ENCODE data around the gene TUBB3.
"Not testable (repeated sequence)": the region's sequence is repeated elsewhere in the genome, so short reads cannot be mapped to it uniquely, and the experiment has no call there.

The TUBB3 gene

GRCh38 chr16:89902980-89903379, 20.2 kb upstream of the TUBB3 start:
- DNase-seq, result no peak

DNA sequence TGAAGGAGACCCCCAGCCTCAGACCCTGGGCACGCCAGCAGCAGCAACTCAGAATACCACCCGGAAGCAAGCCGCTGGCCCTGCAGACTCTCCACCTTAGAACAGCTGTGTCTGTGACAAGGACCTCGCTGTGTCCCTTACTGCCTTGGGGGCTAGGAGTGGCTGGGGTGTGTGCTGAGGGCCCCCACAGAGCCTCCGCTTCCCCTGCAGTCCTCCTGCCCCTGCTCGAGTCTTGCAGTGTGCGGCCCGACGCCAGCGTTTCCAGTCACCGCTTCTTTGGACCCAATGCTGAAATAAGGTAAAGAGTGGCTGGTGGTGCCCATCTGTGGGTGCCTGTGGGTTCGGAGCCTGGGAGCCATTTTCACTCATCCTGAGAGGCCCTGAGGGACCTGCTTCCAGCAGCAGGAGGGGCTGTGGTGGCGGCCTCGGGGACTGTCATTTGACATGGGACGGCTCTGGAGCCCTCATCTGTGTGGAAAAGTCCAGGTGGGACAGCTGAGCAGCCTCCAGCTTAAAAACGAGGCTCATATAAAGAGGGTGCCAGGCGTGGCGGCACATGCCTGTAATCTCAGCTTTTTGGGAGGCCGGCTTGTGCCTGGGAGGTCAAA, 19.1 kb upstream of the TUBB3 start:
- DNase-seq, result no peak

- no peak for DNase-seq
Measured at GRCh38 chr16:89904606-89905510, 18.3 kb upstream of the TUBB3 start.

GRCh38 chr16:89905511-89906139, 17.5 kb upstream of the TUBB3 start:
- DNase-seq, result no peak

DNA sequence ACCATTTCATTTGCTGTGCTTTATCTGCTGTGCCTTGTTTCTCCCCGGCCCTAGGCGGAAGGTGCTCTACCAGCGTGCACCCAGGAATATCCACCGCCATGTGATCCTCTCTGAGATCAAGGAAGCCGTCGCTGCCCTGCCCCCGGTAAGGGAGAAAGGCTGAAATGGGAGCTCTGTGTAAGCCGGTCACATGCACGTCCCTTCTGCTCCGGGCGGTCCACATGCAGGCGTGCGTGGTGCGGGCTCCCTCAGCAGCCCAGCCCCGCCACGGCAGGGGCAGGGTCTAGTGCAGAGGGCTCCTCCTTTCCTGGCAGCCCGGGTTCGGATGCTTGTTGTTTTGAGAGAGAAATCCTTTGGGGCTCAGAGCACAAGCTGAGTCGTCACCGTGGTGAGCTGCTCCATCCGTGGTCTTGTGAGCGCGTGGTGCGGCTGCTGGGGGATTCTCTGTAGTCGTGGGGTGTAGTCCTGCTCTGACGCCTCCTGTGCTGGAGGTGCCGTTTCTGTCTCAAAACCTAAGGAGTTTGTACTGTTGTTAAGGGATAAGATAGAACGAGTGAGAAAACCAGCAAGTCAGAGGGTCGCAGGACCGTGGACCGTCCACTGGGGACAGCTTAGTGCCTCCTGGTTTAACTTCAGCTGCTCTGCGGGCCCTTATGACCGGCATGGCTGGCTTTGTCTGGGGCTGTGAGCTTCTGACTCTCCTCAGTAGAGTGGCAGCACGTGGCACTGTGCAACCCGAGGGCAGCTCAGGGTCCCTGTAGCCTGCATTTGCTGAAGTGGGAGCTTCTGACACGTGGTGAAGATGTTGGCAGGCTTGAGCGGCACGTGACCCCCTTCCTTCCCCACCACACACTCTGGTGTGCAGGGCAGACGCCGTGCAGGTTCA, 16.8 kb upstream of the TUBB3 start:
- no peak for DNase-seq

GRCh38 chr16:89907055-89907814, 15.9 kb upstream of the TUBB3 start:
- DNase-seq, result no peak

DNA sequence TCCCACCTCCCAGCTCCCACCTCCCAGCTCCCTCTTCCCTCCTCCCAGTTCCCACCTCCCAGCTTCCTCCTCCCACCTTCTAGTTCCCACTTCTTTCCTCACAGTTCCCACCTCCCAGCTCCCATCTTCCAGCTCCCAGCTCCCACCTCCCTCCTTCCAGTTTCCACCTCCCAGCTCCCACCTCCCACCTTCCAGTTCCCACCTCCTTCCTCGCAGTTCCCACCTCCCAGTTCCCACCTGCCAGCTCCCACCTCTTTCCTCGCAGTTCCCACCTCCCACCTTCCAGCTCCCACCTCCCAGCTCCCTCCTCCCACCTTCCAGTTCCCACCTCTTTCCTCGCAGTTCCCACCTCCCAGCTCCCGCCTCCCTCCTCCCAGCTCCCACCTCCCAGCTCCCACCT, 14.9 kb upstream of the TUBB3 start:
- no peak for DNase-seq

DNA sequence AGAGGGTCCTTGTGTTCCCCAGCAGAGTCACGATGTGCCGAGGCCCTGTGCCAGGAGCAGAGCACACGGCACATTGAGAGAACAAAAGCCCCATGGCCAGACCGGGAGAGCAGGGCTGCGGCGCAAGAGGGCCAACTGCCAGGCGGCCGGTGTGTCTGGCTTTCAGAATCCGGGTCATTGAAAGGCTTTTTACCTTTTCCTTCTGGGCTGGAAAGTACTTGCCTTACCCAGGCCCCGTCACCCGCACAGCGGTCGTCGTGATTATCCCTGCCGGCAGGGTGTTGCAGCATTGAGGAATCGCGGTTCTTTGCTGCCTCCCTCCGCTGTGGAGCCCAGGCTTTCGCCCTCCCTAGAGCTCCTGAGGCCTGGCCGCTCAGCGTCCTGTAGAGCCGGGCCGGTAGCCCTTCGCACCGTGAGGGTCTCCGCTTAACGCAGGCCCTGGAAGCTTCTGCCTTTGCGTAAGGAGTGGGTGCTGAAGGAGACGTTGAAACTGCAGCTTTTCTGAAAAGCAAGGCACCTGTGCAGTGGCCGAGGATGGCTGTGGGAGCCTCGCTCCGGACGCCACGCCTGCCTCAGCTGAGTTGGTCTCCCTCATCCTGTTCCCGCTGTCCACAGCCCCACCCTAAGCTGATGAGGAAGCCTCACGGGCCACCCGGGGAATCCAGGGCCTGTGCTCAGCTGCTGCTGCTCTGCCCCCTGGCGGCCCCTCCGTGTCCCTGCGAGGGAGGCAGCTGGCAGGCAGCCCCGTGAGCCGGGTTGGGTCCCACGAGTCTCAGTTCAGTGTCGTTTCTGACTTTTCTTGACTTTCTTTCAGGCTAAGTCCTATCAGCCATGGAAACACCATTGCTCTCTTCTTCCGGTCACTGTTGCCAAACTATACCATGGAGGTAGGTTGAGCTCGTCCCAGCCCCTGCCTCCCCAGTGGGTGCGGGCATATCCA, 13.1 kb upstream of the TUBB3 start:
- DNase-seq, result no peak

DNA sequence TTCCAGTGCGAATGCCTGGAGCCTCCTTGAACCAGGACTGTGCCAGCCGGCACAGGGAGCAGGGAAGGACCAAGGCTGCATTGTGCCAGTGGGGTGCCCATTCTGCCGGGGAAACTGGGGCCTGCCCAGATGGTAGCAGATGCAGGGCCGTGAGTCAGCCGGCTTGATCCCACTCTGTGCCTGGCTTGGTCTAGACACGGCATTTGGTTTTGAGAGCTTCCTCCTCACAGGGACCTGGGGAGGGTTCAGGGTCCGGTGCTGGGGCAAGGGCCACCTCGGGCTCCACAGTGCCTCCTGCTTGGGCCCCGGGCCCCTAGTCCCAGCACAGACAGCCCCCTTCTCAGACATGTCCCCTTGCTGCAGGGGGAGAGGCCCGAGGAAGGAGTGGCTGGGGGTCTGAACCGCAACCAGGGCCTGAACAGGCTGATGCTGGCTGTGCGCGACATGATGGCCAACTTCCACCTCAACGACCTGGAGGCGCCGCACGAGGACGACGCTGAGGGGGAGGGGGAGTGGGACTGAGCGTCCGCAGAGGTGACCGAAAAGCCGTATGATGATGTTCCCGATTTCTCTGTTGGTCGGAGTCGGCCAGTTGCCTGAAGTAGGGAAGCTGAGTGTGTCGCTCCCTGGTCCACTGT, 12.3 kb upstream of the TUBB3 start:
- DNase-seq, result no peak

DNA sequence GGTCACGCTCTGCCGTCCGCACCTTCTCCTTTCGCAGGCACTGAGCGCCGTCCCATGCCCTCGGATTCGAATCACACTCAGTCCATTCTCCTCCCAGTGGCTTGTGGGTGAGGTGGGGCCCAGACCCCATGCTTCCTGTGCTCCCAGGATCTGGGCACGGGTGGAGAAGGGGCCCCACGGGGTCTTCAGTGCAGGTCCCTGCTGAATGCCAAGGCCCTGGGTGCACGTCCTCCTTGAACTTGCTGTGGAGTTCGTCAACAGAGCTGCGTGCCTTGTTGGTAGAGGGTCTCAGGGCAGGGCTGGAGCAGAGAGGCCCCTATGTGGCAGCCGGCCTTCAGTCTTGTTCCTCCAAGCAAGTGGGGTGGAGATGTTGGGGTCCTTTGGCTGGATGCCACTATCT, 11.8 kb upstream of the TUBB3 start:
- DNase-seq, result no peak

- no peak for DNase-seq
Measured at GRCh38 chr16:89912143-89912542, 11.0 kb upstream of the TUBB3 start.

GRCh38 chr16:89912627-89913026, 10.5 kb upstream of the TUBB3 start:
- no peak for DNase-seq

DNA sequence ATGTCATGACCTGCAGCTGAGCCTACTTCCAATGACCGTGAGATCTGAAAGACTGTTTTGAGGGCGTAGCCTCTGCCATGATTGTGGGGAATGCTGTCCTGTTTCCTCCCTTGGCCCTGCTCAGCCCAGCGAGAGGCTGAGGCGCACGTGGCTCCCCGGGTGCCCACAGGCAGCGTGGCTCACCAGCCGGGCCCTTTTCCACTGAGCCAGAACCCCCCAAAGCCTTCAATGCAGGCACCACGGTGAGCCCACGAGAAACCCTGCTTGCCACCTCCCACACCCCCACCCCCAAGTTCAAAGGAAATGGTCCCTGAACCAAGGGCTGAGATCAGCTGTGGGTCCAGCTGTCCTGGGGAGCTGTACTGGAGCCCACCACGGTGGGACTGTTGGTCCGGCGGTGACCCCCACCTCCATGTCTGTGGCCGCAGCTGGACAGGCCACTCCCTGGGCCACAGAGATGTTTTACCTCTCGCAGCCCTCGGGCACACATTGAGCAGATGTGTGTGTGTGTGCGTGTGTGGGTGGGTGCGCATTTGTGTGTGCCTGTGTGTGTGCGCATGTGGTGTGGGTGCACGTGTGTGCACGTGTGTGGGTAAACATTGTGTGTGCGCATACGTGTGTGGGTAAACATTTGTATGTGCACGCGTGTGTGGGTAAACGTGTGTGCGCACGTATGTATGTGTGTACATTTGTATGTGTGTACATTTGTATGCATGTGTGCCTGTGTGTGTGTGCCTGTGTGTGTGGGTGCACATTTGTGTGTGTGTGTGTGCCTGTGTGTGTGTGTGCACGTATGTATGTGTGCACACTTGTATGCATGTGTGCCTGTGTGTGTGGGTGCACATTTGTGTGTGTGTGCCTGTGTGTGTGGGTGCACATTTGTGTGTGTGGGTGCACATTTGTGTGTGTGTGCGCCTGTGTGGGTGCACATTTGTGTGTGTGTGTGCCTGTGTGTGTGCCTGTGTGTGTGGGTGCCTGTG, 9.4 kb upstream of the TUBB3 start:
- DNase-seq, result no peak

DNA sequence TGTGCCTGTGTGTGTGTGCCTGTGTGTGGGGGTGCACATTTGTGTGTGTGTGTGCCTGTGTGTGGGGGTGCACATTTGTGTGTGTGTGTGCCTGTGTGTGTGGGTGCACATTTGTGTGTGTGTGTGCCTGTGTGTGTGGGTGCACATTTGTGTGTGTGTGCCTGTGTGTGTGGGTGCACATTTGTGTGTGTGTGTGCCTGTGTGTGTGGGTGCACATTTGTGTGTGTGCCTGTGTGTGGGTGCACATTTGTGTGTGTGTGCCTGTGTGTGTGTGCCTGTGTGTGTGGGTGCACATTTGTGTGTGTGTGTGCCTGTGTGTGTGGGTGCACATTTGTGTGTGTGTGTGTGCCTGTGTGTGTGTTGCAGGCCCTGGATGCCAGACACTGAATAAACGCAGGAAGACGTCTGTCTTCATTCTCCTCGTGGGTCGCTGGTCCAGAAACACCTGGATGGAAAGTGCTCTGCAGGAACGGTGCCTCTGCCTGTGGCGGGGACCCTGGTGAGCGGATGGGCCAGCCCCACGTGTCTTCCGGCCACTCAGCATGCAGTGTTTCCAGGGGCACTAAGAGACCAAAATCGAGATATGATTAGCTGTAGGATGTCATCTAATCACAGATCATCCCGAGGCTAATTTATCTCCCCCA, 8.4 kb upstream of the TUBB3 start:
- DNase-seq, result not testable (repeated sequence)

DNA sequence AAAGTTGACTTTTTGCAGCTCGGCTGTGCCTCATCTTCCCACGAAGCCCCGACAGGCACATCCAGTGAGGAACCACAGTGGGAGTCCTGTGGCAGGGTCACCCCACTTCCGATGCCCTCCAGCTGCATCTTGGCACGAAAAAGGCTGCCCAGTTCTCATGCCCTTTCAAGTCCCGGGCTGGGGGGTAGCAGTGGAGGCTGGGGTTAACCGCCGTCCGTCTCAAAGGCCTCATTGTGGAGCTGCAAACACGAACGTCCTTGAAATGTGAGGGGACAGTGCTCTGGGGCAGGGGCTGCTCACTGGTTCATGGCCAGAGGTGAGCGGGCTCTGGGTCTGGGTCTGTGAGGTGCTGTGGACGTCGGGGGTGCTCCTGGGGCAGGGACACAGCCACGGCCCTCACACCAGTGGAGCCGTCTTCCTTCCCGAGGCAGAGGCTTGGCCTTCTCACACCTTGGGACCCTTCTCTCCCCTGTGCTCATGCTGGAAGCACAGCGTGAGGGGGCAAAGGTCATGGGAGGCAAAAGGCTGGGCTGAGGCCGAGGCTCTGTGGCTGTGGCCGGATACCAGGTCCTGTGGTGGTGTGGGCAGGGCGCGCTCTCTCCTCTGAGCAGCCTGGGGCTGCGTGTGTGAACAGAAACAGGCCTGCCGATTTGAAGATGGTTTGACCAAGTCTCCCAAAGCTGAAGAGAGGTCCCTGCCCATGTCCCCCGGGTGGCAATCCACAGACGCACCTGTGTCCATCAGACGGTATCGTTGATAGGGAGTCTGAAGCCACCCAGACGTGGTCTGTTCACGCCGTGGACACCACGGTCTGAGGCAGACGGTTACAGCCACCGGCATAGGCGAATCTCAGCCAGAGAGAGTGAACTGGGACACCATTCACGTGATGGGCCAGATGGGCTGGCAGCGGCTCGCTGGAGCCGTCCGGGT, 7.6 kb upstream of the TUBB3 start:
- no peak for DNase-seq

GRCh38 chr16:89917773-89918452, 5.2 kb upstream of the TUBB3 start:
- DNase-seq, result no peak

Measured in amniotic stem cell (primary cell).